ENCODE results near the gene OAS1.

The OAS1 gene

DNA sequence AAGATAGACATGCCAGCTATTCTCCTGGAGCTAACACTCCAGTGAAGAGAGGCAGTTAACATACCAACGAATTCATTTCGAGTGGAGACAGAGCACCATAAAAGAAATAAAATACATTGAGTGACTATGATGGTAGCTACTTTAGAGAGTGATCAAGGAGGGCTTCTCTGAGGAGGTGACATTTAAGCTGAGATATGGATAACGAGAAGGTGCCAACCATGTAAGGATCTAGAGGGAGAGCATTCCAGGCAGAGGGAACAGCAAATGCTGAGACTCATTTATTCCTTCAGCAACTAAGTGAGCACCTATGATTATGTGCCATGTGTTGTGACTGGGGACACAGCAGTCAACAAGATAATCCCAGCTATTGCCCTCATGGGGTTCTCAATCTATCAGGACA is 28.3 kb upstream of the OAS1 start:
- peaks cover 83% of the 10 kb centered on the region for H3K27me3 Mint-ChIP-seq
- H3K27ac Mint-ChIP-seq (ENCODE audit: low read depth) = no peak overlapping the region
- H3K4me1 Mint-ChIP-seq = no peaks in the 10 kb centered on the region
- no peaks in the 10 kb centered on the region for H3K36me3 Mint-ChIP-seq (ENCODE audit: insufficient read depth)
- H3K4me3 Mint-ChIP-seq = no peak overlapping the region
- DNase-seq (ENCODE audit: low spot score in 2 of 2) (no peak), ATAC-seq (replicated peaks; ENCODE audit: extremely low read depth, poor library complexity, severe bottlenecking) (no peak)
- no peaks in the 10 kb centered on the region for H3K9me3 Mint-ChIP-seq

GRCh38 chr12:112879191-112879705 is 27.5 kb upstream of the OAS1 start:
- H3K4me1 Mint-ChIP-seq = no peaks in the 10 kb centered on the region
- DNase-seq (ENCODE audit: low spot score in 2 of 2) (no peak), ATAC-seq (replicated peaks; ENCODE audit: extremely low read depth, poor library complexity, severe bottlenecking) (no peak)
- no peak overlapping the region for H3K27ac Mint-ChIP-seq (ENCODE audit: low read depth)
- H3K9me3 Mint-ChIP-seq = no peaks in the 10 kb centered on the region
- peaks cover 81% of the 10 kb centered on the region for H3K27me3 Mint-ChIP-seq
- no peak overlapping the region for H3K4me3 Mint-ChIP-seq
- H3K36me3 Mint-ChIP-seq (ENCODE audit: insufficient read depth) = no peaks in the 10 kb centered on the region

GRCh38 chr12:112881602-112882001 is 25.2 kb upstream of the OAS1 start:
- ATAC-seq (replicated peaks; ENCODE audit: extremely low read depth, poor library complexity, severe bottlenecking) (no peak), DNase-seq (ENCODE audit: low spot score in 2 of 2) (no peak)
- Mint-ChIP-seq H3K4me3 (no peak overlapping the region), H3K36me3 (ENCODE audit: insufficient read depth) (no peaks in the 10 kb centered on the region), H3K4me1 (no peaks in the 10 kb centered on the region), H3K9me3 (no peaks in the 10 kb centered on the region), H3K27me3 (peaks cover 72% of the 10 kb centered on the region), H3K27ac (ENCODE audit: low read depth) (no peak overlapping the region)

- no peaks in the 10 kb centered on the region for H3K36me3 Mint-ChIP-seq (ENCODE audit: insufficient read depth)
- ATAC-seq (replicated peaks; ENCODE audit: extremely low read depth, poor library complexity, severe bottlenecking) = no peak
- no peak overlapping the region for H3K27ac Mint-ChIP-seq (ENCODE audit: low read depth)
- no peak for DNase-seq (ENCODE audit: low spot score in 2 of 2)
- H3K27me3 Mint-ChIP-seq = peaks cover 40% of the 10 kb centered on the region
- no peak overlapping the region for H3K4me3 Mint-ChIP-seq
- no peaks in the 10 kb centered on the region for H3K4me1 Mint-ChIP-seq
- no peaks in the 10 kb centered on the region for H3K9me3 Mint-ChIP-seq
These were observed 21.5 kb upstream of the OAS1 start for GRCh38 chr12:112885236-112885635.

DNA sequence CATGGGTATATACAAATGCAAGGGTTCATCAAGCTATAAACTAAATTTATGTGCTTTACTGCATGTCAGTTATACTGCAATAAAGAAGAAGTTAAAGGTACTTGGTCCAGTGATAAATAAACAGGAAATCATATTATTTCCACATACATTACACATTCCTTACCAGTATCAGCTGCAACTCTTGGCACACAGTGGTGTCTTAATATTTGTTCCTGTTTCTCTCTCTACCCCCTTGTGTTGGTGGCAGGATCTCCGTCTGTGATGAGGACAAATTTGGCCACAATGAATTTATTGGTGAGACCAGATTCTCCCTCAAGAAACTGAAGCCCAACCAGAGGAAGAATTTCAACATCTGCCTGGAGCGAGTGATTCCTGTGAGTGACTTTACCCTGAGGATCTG is 19.2 kb upstream of the OAS1 start:
- peaks cover 25% of the 10 kb centered on the region for H3K27me3 Mint-ChIP-seq
- no peak overlapping the region for H3K27ac Mint-ChIP-seq (ENCODE audit: low read depth)
- H3K4me3 Mint-ChIP-seq = no peak overlapping the region
- H3K36me3 Mint-ChIP-seq (ENCODE audit: insufficient read depth) = no peaks in the 10 kb centered on the region
- ATAC-seq (replicated peaks; ENCODE audit: extremely low read depth, poor library complexity, severe bottlenecking) (no peak), DNase-seq (ENCODE audit: low spot score in 2 of 2) (no peak)
- no peaks in the 10 kb centered on the region for H3K4me1 Mint-ChIP-seq
- no peaks in the 10 kb centered on the region for H3K9me3 Mint-ChIP-seq

DNA sequence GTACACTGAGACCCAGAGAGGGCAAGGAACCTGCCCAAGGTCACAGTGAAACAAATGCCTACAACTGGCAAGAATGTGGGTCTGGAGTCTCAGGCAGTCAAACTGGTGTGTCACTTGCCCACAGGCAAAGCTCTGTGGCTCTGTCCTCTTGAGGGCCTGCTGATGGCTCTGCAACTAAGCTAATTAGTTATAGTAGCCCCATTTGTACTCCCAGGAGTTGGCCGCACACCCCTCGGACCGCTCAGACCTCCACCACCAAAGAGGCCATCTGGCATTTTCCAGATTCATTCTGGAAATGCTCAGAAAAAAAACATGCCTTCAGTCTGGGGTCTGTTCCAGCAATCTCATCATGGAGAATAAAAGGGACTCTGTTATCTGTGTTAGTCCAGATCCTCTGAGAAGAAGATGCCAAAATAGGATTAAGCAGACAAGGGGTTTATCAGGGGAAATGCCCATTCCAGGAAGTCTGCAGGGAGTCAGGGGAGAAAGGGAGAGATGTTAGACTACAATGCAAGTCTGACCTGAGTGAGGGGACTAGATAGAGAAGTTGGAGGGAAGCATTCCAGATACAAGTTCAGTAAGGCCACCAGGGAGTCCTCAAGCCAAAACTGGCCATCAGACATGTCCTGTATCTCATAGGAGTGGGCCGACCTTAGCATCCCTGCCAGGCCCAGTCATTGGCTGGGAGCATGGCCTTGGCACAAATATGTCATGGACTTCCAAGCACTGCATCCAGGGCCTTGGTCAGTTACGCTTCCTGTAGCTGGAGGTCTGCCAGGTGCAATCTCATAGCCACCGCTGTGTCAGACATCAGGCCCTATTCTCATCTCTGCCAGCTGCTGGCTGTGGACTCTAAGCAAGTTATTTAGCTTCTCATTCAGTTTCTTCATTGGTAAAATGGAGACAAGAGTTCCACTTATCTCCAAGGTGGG is 15.4 kb upstream of the OAS1 start:
- H3K9me3 Mint-ChIP-seq = no peaks in the 10 kb centered on the region
- DNase-seq (ENCODE audit: low spot score in 2 of 2) (no peak), ATAC-seq (replicated peaks; ENCODE audit: extremely low read depth, poor library complexity, severe bottlenecking) (no peak)
- H3K36me3 Mint-ChIP-seq (ENCODE audit: insufficient read depth) = no peaks in the 10 kb centered on the region
- no peak overlapping the region for H3K27ac Mint-ChIP-seq (ENCODE audit: low read depth)
- peaks cover 8% of the 10 kb centered on the region for H3K27me3 Mint-ChIP-seq
- no peaks in the 10 kb centered on the region for H3K4me1 Mint-ChIP-seq
- no peak overlapping the region for H3K4me3 Mint-ChIP-seq

DNA sequence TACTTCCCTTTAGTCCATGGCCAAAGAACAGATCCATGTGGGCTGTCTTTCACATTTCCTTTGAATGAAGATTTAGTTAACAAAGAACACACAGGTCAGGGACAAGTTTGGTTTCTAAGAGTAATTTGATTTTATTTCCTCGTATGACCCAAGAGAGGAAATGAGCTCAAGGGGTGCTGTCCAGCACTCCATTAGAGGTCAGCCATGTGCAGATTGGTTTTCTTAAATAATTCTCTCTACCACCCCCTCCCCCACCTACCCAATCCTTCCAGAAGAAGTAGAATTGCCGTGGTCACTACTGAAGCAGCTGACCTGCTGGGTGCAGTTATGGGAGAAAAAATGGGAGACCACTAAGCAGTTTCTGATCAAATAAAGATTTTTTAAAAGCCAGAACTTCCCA is 13.9 kb upstream of the OAS1 start:
- no peaks in the 10 kb centered on the region for H3K36me3 Mint-ChIP-seq (ENCODE audit: insufficient read depth)
- H3K4me3 Mint-ChIP-seq = no peak overlapping the region
- ATAC-seq (replicated peaks; ENCODE audit: extremely low read depth, poor library complexity, severe bottlenecking) (no peak), DNase-seq (ENCODE audit: low spot score in 2 of 2) (no peak)
- H3K9me3 Mint-ChIP-seq = no peaks in the 10 kb centered on the region
- H3K27ac Mint-ChIP-seq (ENCODE audit: low read depth) = no peak overlapping the region
- no peaks in the 10 kb centered on the region for H3K4me1 Mint-ChIP-seq
- peaks cover 21% of the 10 kb centered on the region for H3K27me3 Mint-ChIP-seq

GRCh38 chr12:112894128-112894527 is 12.6 kb upstream of the OAS1 start:
- no peak overlapping the region for H3K4me3 Mint-ChIP-seq
- no peak for ATAC-seq (replicated peaks; ENCODE audit: extremely low read depth, poor library complexity, severe bottlenecking)
- H3K36me3 Mint-ChIP-seq (ENCODE audit: insufficient read depth) = no peaks in the 10 kb centered on the region
- no peaks in the 10 kb centered on the region for H3K9me3 Mint-ChIP-seq
- H3K27me3 Mint-ChIP-seq = peaks cover 23% of the 10 kb centered on the region
- no peaks in the 10 kb centered on the region for H3K4me1 Mint-ChIP-seq
- H3K27ac Mint-ChIP-seq (ENCODE audit: low read depth) = no peak overlapping the region
- no peak for DNase-seq (ENCODE audit: low spot score in 2 of 2)

GRCh38 chr12:112898380-112898779 is 8.4 kb upstream of the OAS1 start:
- Mint-ChIP-seq H3K27ac (ENCODE audit: low read depth) (no peak overlapping the region), H3K36me3 (ENCODE audit: insufficient read depth) (no peaks in the 10 kb centered on the region), H3K4me1 (peaks cover 6% of the 10 kb centered on the region), H3K9me3 (no peaks in the 10 kb centered on the region), H3K27me3 (peaks cover 23% of the 10 kb centered on the region), H3K4me3 (no peak overlapping the region)
- no peak for ATAC-seq (replicated peaks; ENCODE audit: extremely low read depth, poor library complexity, severe bottlenecking)
- no peak for DNase-seq (ENCODE audit: low spot score in 2 of 2)

- no peak for ATAC-seq (replicated peaks; ENCODE audit: extremely low read depth, poor library complexity, severe bottlenecking)
- H3K4me3 Mint-ChIP-seq = no peak overlapping the region
- no peaks in the 10 kb centered on the region for H3K9me3 Mint-ChIP-seq
- peaks cover 12% of the 10 kb centered on the region for H3K4me1 Mint-ChIP-seq
- peaks cover 23% of the 10 kb centered on the region for H3K27me3 Mint-ChIP-seq
- H3K27ac Mint-ChIP-seq (ENCODE audit: low read depth) = no peak overlapping the region
- H3K36me3 Mint-ChIP-seq (ENCODE audit: insufficient read depth) = no peaks in the 10 kb centered on the region
- DNase-seq (ENCODE audit: low spot score in 2 of 2) = no peak
These were observed 6.2 kb upstream of the OAS1 start for GRCh38 chr12:112900298-112901145.

GRCh38 chr12:112901271-112901670 is 5.5 kb upstream of the OAS1 start:
- DNase-seq (ENCODE audit: low spot score in 2 of 2) (no peak), ATAC-seq (replicated peaks; ENCODE audit: extremely low read depth, poor library complexity, severe bottlenecking) (no peak)
- Mint-ChIP-seq H3K4me1 (peaks cover 13% of the 10 kb centered on the region), H3K9me3 (no peaks in the 10 kb centered on the region), H3K27ac (ENCODE audit: low read depth) (no peak overlapping the region), H3K27me3 (peaks cover 17% of the 10 kb centered on the region), H3K36me3 (ENCODE audit: insufficient read depth) (no peaks in the 10 kb centered on the region), H3K4me3 (no peak overlapping the region)

- Mint-ChIP-seq H3K9me3 (no peaks in the 10 kb centered on the region), H3K36me3 (ENCODE audit: insufficient read depth) (peaks cover 5% of the 10 kb centered on the region), H3K4me3 (no peak overlapping the region), H3K27ac (ENCODE audit: low read depth) (peak overlapping the region; percentile 50), H3K4me1 (peaks cover 46% of the 10 kb centered on the region), H3K27me3 (no peaks in the 10 kb centered on the region)
- DNase-seq (ENCODE audit: low spot score in 2 of 2) = no peak
- no peak for ATAC-seq (replicated peaks; ENCODE audit: extremely low read depth, poor library complexity, severe bottlenecking)
These were observed 2.2 kb upstream of the OAS1 start for GRCh38 chr12:112904571-112904970.

All from central memory CD8-positive, alpha-beta T cell (primary cell).